Measurements from ENCODE around the gene USP13.

USP13 gene

DNA sequence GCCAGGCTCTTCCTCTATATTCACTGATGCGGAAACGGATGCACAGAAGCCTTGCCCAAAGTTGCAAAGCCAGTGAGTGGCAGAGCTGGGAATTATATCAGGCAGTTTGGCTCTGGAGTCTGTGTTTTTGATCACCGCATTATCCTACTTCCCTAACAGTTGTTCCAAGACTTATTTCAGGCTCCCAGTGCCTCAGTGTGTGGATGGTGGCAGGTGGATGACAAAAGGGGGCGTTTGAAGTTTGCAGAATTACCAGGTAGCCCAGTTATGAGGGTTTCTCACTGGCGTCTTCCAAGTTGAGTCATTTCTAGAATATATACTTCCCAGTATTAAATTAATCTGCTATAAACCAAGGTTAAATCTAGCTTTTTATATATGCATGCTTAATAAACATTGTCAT, 81.0 kb downstream of the USP13 start:
- DNase-seq (ENCODE audit: low spot score in 2 of 2): no peak
- Mint-ChIP-seq H3K27me3 (no peaks in the 10 kb centered on the region), H3K36me3 (ENCODE audit: insufficient read depth) (peaks cover 2% of the 10 kb centered on the region), H3K4me3 (no peak overlapping the region), H3K27ac (ENCODE audit: low read depth) (no peak overlapping the region), H3K9me3 (no peaks in the 10 kb centered on the region), H3K4me1 (no peaks in the 10 kb centered on the region)
- no peak for ATAC-seq (replicated peaks; ENCODE audit: extremely low read depth, poor library complexity, severe bottlenecking)

DNA sequence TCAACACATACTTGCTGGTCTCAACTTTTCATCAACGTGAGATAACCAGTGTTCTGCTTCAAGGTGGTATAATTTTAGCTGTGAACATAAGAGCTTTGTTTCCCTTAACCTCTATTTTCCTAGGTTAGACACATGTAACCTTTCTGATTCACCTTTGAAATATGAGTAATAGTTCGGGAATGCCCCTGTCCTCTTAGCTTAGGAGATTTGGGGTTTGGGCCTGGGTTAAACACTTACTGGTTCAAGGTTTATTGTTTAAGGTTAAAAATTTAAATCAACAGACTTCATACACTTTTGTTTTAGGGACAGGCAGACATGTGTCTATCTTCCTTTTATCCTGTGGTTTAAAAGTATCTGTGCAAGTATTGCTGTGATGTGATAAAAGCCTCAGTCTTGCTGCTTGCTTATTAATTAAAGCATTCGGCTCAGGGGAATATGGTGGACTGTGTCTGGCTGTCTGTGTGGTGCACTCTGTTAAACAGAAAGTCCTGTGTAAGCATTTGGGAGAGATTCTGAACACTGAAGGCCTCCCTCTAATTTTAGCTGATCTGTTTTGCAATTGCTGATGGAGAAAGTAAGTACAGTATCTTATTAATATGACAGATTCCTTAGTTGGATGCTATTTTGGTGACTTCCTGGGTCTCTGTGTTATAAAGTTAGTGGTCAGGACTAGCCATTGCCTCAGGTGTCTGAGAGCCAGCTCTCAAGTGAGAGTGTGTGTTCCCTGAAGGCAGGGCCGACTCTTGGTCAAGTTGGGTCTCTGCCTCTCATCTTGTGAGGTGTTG, 81.8 kb downstream of the USP13 start:
- no peaks in the 10 kb centered on the region for H3K9me3 Mint-ChIP-seq
- H3K36me3 Mint-ChIP-seq (ENCODE audit: insufficient read depth): peaks cover 2% of the 10 kb centered on the region
- no peaks in the 10 kb centered on the region for H3K27me3 Mint-ChIP-seq
- no peak overlapping the region for H3K4me3 Mint-ChIP-seq
- peak overlapping the region; percentile 65 for H3K27ac Mint-ChIP-seq (ENCODE audit: low read depth)
- no peaks in the 10 kb centered on the region for H3K4me1 Mint-ChIP-seq
- ATAC-seq (replicated peaks; ENCODE audit: extremely low read depth, poor library complexity, severe bottlenecking) (no peak), DNase-seq (ENCODE audit: low spot score in 2 of 2) (no peak)

DNA sequence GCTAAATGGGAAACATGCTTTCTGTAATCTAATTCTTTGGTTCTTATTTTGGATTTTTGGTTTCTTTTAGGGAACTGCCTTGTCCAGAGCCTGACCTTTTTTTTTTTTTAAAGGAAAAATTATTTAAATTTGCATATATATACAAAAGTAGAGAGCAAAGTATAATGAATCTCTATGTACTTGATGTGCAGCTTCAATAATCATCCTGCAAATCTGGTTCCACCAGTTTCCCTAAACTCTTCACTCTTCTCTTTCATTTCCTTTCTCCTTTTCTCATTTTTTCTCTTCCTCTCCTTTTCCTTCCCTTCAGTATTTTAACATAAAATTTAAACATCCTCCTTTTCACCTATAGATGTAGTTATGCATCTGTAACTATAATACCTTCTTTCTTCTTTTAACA, 82.5 kb downstream of the USP13 start:
- Mint-ChIP-seq H3K4me3 (no peak overlapping the region), H3K27me3 (no peaks in the 10 kb centered on the region), H3K27ac (ENCODE audit: low read depth) (peak overlapping the region; percentile 65), H3K36me3 (ENCODE audit: insufficient read depth) (peaks cover 2% of the 10 kb centered on the region), H3K4me1 (no peaks in the 10 kb centered on the region), H3K9me3 (no peaks in the 10 kb centered on the region)
- no peak for ATAC-seq (replicated peaks; ENCODE audit: extremely low read depth, poor library complexity, severe bottlenecking)
- no peak for DNase-seq (ENCODE audit: low spot score in 2 of 2)

DNA sequence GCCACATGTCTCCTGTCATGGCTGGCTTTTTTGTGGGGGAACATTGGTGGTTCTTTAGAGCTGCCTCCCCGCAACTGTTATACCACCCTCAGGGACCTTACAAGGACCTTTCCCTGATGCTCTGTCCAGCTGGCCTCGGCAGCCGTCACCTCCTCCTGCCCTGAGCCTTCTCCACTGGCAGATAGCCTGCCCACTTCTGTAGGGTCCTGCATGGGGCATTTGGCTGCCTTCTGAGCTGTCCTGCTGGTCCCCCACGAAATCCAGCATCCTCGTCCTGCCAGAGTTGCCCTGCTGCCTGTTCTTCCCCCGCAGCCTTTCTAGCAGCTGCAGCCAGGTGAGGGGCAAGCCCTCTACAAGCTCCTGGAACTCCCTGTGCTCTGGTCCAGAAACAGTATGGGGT, 86.2 kb downstream of the USP13 start:
- no peaks in the 10 kb centered on the region for H3K4me1 Mint-ChIP-seq
- DNase-seq (ENCODE audit: low spot score in 2 of 2): no peak
- H3K27me3 Mint-ChIP-seq: no peaks in the 10 kb centered on the region
- no peak overlapping the region for H3K4me3 Mint-ChIP-seq
- H3K36me3 Mint-ChIP-seq (ENCODE audit: insufficient read depth): peaks cover 10% of the 10 kb centered on the region
- H3K27ac Mint-ChIP-seq (ENCODE audit: low read depth): no peak overlapping the region
- no peaks in the 10 kb centered on the region for H3K9me3 Mint-ChIP-seq
- no peak for ATAC-seq (replicated peaks; ENCODE audit: extremely low read depth, poor library complexity, severe bottlenecking)

DNA sequence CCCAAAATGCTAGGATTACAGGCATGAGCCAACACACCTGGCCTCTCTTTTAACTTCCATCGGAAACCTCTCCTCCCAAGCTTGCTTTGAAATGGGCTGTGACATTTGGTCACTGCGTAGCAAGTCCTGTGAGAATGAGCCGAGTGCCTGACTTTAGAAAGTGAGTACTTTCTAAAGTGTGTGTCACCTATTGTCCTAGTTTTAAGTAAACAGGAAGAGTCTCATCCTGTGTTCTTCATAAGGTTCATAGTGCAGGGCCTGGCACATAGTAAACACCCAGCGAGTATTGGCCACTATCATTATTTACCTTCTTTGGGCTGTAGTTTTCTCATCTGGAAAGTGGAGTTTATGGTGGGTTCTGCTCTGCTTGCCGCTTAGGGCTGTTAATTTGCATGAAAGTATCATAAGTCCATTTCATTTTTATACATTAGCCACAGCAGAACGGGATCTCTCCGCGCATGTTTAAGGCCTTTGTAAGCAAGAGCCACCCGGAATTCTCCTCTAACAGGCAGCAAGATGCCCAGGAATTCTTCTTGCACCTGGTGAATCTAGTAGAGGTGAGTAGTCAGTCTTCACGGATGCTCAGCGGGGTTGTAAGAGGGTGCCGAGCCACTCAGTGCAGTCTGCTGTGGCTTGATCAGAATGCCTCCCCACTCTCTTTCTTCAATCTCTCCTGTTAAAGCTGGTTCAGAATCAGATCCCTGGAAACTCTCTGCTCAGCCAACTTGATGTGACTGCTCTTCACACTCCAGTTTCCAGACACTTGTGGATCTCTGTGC, 87.2 kb downstream of the USP13 start:
- Mint-ChIP-seq H3K9me3 (no peaks in the 10 kb centered on the region), H3K4me1 (no peaks in the 10 kb centered on the region), H3K27me3 (no peaks in the 10 kb centered on the region), H3K27ac (ENCODE audit: low read depth) (no peak overlapping the region), H3K36me3 (ENCODE audit: insufficient read depth) (peaks cover 10% of the 10 kb centered on the region), H3K4me3 (no peak overlapping the region)
- no peak for DNase-seq (ENCODE audit: low spot score in 2 of 2)
- ATAC-seq (replicated peaks; ENCODE audit: extremely low read depth, poor library complexity, severe bottlenecking): no peak

DNA sequence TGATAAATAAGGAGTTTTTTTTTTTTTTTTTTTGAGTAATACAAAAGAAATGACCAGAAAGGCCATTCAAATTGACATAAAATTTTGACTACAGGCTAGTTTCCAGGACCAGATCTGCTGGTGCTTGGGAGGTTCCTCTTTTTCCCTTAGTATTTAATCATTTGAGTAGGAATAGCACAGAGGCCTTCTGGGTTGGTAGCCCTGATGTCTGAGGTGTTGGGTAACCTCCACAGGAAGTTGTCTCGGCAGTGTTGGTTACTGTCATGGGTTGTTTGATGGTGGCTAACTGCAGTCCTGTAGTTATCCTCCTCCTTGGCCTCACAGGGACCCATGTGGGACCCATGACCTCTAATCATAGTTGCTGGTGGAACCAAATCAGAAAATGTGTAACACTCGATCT, 91.1 kb downstream of the USP13 start:
- no peak overlapping the region for H3K27ac Mint-ChIP-seq (ENCODE audit: low read depth)
- no peak overlapping the region for H3K4me3 Mint-ChIP-seq
- H3K27me3 Mint-ChIP-seq: no peaks in the 10 kb centered on the region
- H3K4me1 Mint-ChIP-seq: no peaks in the 10 kb centered on the region
- H3K9me3 Mint-ChIP-seq: no peaks in the 10 kb centered on the region
- H3K36me3 Mint-ChIP-seq (ENCODE audit: insufficient read depth): peaks cover 10% of the 10 kb centered on the region
- ATAC-seq (replicated peaks; ENCODE audit: extremely low read depth, poor library complexity, severe bottlenecking) (no peak), DNase-seq (ENCODE audit: low spot score in 2 of 2) (no peak)

DNA sequence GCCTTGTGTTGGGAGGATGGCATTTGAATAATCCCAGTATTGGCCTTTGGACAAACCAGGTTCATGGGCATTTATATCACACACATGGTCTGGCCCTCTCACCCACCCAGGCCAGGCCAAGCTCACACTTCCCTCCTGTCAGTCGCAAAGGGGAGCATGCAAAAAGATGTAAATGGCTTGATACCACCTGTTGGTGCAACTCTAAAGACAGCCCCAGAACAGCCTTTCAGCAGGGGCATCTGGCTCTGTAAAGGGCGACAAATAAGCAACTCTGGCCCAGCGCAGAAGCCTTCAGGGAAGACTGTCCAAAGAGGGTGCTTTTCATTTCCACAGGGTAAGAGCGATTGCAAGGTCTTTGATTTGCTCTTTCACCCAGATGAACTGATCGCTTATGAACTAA, 91.8 kb downstream of the USP13 start:
- peaks cover 10% of the 10 kb centered on the region for H3K36me3 Mint-ChIP-seq (ENCODE audit: insufficient read depth)
- no peak overlapping the region for H3K27ac Mint-ChIP-seq (ENCODE audit: low read depth)
- ATAC-seq (replicated peaks; ENCODE audit: extremely low read depth, poor library complexity, severe bottlenecking): no peak
- no peak overlapping the region for H3K4me3 Mint-ChIP-seq
- no peaks in the 10 kb centered on the region for H3K4me1 Mint-ChIP-seq
- H3K9me3 Mint-ChIP-seq: no peaks in the 10 kb centered on the region
- DNase-seq (ENCODE audit: low spot score in 2 of 2): no peak
- no peaks in the 10 kb centered on the region for H3K27me3 Mint-ChIP-seq

DNA sequence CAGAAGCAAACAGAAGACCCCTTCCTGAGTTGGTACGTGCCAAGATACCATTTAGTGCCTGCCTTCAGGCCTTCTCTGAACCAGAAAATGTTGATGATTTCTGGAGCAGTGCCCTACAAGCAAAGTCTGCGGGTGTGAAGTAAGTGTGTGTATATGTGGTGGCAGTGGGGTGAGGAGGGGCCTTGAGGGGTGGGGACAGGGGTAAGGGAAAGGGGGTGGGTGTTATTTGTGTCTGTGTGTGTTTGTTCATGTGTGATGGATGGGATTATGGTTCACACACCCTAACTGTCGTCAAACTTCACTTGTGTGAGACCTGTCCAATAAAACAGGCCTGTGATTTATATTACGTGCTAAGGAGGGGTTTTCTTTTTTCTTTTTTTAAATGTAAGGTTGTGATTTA, 92.2 kb downstream of the USP13 start:
- ATAC-seq (replicated peaks; ENCODE audit: extremely low read depth, poor library complexity, severe bottlenecking): no peak
- Mint-ChIP-seq H3K36me3 (ENCODE audit: insufficient read depth) (peaks cover 10% of the 10 kb centered on the region), H3K27me3 (no peaks in the 10 kb centered on the region), H3K4me3 (no peak overlapping the region), H3K9me3 (no peaks in the 10 kb centered on the region), H3K4me1 (no peaks in the 10 kb centered on the region), H3K27ac (ENCODE audit: low read depth) (no peak overlapping the region)
- no peak for DNase-seq (ENCODE audit: low spot score in 2 of 2)

DNA sequence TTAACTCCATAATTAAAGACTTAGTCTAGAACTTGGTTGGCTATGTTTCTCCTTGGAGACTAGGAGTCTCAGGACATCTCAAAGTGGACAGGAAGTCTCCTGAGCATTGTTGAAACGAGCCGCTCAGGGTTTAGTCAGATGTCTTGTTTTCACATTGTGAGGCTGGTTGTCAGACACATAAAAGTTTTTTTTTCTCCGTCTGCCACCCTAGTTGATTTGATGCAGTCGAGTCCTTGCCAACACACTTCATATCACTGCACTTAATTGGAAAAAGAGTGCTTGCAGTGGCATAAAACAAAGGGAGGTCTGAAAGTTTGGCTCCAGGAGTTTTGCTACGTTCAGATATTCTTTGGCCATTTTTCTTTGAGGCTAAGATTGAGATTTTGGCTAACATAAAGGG, 92.9 kb downstream of the USP13 start:
- Mint-ChIP-seq H3K4me1 (no peaks in the 10 kb centered on the region), H3K27ac (ENCODE audit: low read depth) (no peak overlapping the region), H3K9me3 (no peaks in the 10 kb centered on the region), H3K4me3 (no peak overlapping the region), H3K27me3 (no peaks in the 10 kb centered on the region), H3K36me3 (ENCODE audit: insufficient read depth) (peaks cover 10% of the 10 kb centered on the region)
- DNase-seq (ENCODE audit: low spot score in 2 of 2): no peak
- no peak for ATAC-seq (replicated peaks; ENCODE audit: extremely low read depth, poor library complexity, severe bottlenecking)

DNA sequence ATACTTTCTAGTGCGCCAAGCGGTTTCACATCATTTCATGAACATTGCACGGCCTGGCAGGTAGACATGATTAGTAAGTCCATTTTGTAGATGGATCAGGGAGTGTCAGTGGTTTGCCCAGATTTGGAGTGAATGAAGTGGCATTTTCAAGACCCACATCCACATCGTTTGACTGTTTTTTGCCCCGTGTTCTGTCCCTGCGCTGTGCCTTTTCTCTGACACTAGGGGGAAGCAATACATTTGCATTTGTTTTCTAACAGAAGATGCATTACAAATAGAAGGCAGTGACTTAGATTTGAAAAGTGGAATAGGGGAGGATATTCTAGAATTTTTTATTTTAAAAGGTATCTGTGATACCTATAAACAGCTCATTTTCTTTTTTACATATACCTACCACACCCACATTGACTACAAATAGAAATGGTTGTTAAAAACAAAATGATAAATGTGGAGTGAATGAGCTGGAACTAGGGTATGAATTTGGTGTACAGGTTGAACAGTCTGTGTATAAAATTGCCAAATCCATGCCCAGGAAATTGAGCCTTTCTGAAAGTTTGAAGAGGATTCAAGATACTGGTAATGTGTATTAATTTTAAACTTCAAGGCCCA, 98.0 kb downstream of the USP13 start:
- Mint-ChIP-seq H3K27ac (ENCODE audit: low read depth) (no peak overlapping the region), H3K27me3 (no peaks in the 10 kb centered on the region), H3K4me1 (no peaks in the 10 kb centered on the region), H3K36me3 (ENCODE audit: insufficient read depth) (peaks cover 3% of the 10 kb centered on the region), H3K9me3 (no peaks in the 10 kb centered on the region), H3K4me3 (no peak overlapping the region)
- DNase-seq (ENCODE audit: low spot score in 2 of 2): no peak
- no peak for ATAC-seq (replicated peaks; ENCODE audit: extremely low read depth, poor library complexity, severe bottlenecking)

DNA sequence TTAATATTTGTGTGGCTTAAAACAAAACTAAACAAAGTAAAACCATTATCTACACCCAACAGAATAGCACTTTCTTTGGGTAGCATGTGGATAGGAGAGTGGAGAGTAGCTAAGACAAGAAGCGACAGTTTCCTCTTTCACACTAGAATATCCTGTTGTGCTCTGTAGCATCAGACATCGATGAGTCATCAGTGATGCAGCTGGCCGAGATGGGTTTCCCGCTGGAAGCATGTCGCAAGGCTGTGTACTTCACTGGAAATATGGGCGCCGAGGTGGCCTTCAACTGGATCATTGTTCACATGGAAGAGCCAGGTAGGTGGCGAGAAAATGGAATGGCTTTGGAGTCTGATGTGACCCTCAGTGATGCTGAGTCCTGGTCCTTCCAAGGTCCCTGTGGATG, 108.1 kb downstream of the USP13 start:
- H3K36me3 Mint-ChIP-seq (ENCODE audit: insufficient read depth): peaks cover 12% of the 10 kb centered on the region
- no peak for DNase-seq (ENCODE audit: low spot score in 2 of 2)
- no peak for ATAC-seq (replicated peaks; ENCODE audit: extremely low read depth, poor library complexity, severe bottlenecking)
- H3K27ac Mint-ChIP-seq (ENCODE audit: low read depth): no peak overlapping the region
- H3K4me3 Mint-ChIP-seq: no peak overlapping the region
- H3K9me3 Mint-ChIP-seq: no peaks in the 10 kb centered on the region
- H3K27me3 Mint-ChIP-seq: no peaks in the 10 kb centered on the region
- no peaks in the 10 kb centered on the region for H3K4me1 Mint-ChIP-seq

DNA sequence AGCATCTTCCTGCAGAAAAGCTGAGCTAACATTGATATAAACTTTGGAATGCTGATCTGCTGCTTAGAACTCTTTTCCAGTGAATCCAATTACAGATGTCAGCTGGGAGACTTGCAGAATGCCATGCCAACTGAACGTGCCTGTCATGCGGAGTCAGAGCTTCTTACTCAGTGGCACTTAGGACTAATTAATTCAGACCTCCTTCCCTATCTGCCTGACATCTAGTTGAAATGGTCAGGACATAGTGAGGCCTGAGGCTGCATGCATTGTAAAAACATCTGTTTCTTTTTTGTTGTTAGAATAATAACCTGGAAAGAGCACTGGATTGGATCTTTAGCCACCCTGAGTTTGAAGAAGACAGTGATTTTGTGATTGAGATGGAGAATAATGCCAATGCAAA, 112.6 kb downstream of the USP13 start:
- Mint-ChIP-seq H3K4me3 (no peak overlapping the region), H3K27ac (ENCODE audit: low read depth) (no peak overlapping the region), H3K36me3 (ENCODE audit: insufficient read depth) (peaks cover 10% of the 10 kb centered on the region), H3K4me1 (no peaks in the 10 kb centered on the region), H3K27me3 (no peaks in the 10 kb centered on the region), H3K9me3 (no peaks in the 10 kb centered on the region)
- DNase-seq (ENCODE audit: low spot score in 2 of 2) (no peak), ATAC-seq (replicated peaks; ENCODE audit: extremely low read depth, poor library complexity, severe bottlenecking) (no peak)

Measured in central memory CD8-positive, alpha-beta T cell (primary cell).